Neural progenitor cell (in vitro differentiated cells): ENCODE results near the gene THAP4. TPM values are rescaled to one million over a fixed set of nuclear protein-coding genes. Genes with fewer than 3 reads are reported as not detected.
"Not testable (repeated sequence)": the region's sequence is repeated elsewhere in the genome, so short reads cannot be mapped to it uniquely, and the experiment has no call there.

ENCODE experiments used
- DNase-seq: peaks from one replicate; pipeline ENCODE4 v3.0.0-alpha.2; 2016; ENCODE audit warnings: low spot score
- H2AFZ ChIP-seq: fragments of 200-600 bp; sonication (generic); replicated peaks from 2 replicates; pipeline ENCODE4 v1.6.1; 2016; ENCODE audit warnings: antibody characterized with exemption
- H3F3A ChIP-seq: fragments of 200-600 bp; sonication (generic); 2 replicates; pipeline ENCODE4 v1.6.1; 2016; ENCODE audit warnings: antibody characterized with exemption, low read depth
- H3K27ac ChIP-seq: fragments of 200-600 bp; sonication (generic); 2 replicates; pipeline ENCODE4 v1.5.1; 2016; ENCODE audit warnings: mild to moderate bottlenecking
- H3K27me3 ChIP-seq: fragments of 200-600 bp; sonication (generic); 2 replicates; pipeline ENCODE4 v1.6.1; 2016; ENCODE audit warnings: mild to moderate bottlenecking, moderate library complexity
- H3K36me3 ChIP-seq: fragments of 200-600 bp; sonication (generic); 2 replicates; pipeline ENCODE4 v1.5.1; 2016
- H3K4me1 ChIP-seq: fragments of 200-600 bp; sonication (generic); 2 replicates; pipeline ENCODE4 v1.6.1; 2016; ENCODE audit warnings: mixed run types
- H3K4me2 ChIP-seq: fragments of 200-600 bp; sonication (generic); 2 replicates; pipeline ENCODE4 v1.6.1; 2016
- H3K4me3 ChIP-seq: fragments of 200-600 bp; sonication (generic); 2 replicates; pipeline ENCODE4 v1.5.1; 2016
- H3K79me2 ChIP-seq: fragments of 200-600 bp; sonication (generic); 2 replicates; pipeline ENCODE4 v1.6.1; 2016; ENCODE audit warnings: low read depth
- H3K9ac ChIP-seq: fragments of 200-600 bp; sonication (generic); 2 replicates; pipeline ENCODE4 v1.6.1; 2016
- H3K9me3 ChIP-seq: fragments of 200-600 bp; sonication (generic); 2 replicates; pipeline ENCODE4 v1.5.1; 2016; ENCODE audit warnings: low read depth
- H4K20me1 ChIP-seq: fragments of 200-600 bp; sonication (generic); 2 replicates; pipeline ENCODE4 v1.6.1; 2016; ENCODE audit warnings: low read depth
- H3K27ac Mint-ChIP-seq: 3 replicates; pipeline ENCODE4 v1.8.0; 2021; ENCODE audit warnings: mixed read lengths
- H3K27me3 Mint-ChIP-seq: 2 replicates; pipeline ENCODE4 v1.8.0; 2022; ENCODE audit warnings: low read depth, mild to moderate bottlenecking, inconsistent platforms, moderate library complexity, mixed read lengths; ENCODE audit not compliant: insufficient read depth
- H3K36me3 Mint-ChIP-seq: 3 replicates; pipeline ENCODE4 v1.8.0; 2021; ENCODE audit warnings: mixed read lengths
- H3K4me1 Mint-ChIP-seq: 3 replicates; pipeline ENCODE4 v1.8.0; 2021; ENCODE audit warnings: mixed read lengths
- H3K4me3 Mint-ChIP-seq: 3 replicates; pipeline ENCODE4 v1.8.0; 2021; ENCODE audit warnings: mild to moderate bottlenecking, moderate library complexity, mixed read lengths
- H3K9me3 Mint-ChIP-seq: 3 replicates; pipeline ENCODE4 v1.8.0; 2020; ENCODE audit warnings: mixed read lengths
- EZH2 ChIP-seq: fragments of 200-600 bp; sonication (generic); IDR thresholded peaks from 2 replicates; pipeline ENCODE4 v1.6.1; 2017; ENCODE audit warnings: antibody characterized with exemption, mild to moderate bottlenecking, moderate library complexity
- EZH2phosphoT487 ChIP-seq: fragments of 200-600 bp; sonication (generic); IDR thresholded peaks from 2 replicates; pipeline ENCODE4 v1.6.1; 2017; ENCODE audit warnings: antibody characterized with exemption
- total RNA-seq: library from RNA; depleted of rRNA; stranded (reverse); fragments of >200 nt; gene quantifications from 2 replicates; pipeline ENCODE4 v1.2.3, GENCODE V29; 2015; ENCODE audit warnings: low replicate concordance
- TF ChIP-seq, protein P1 (sequence below): fragments of 200-600 bp; sonication (generic); IDR thresholded peaks from 2 replicates; pipeline ENCODE4 v1.5.1; 2017; ENCODE audit warnings: antibody characterized with exemption, mild to moderate bottlenecking

Gene THAP4
- total RNA-seq, 1 donor from 2014 or later = 25.6 TPM

DNA sequence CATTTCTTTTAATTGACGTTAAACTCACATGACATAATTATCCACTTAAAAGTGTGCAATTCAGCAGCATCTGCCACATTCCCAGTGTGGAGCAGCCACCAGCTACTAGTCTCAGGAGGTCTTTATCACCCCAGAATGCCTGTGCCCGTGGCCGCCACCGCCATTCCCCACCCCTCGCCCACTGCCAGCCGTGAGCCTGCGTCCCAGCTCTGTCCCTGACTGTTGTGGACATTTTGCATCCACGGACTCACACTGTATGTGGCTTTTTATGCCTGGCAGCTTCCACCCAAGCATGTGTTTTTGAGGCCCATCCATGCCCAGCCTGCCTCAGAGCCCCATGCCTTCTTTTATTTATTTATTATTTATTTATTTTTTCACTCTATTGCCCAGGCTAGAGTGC is 69.2 kb downstream of the THAP4 start:
- no peaks in the 10 kb centered on the region for H3K9me3 ChIP-seq
- peaks cover 2% of the 10 kb centered on the region for H3K27me3 Mint-ChIP-seq
- no peak overlapping the region for H3K4me3 Mint-ChIP-seq
- TF ChIP-seq EZH2phosphoT487 (no peak), EZH2 (no peak)
- TF ChIP-seq, protein P1, sequence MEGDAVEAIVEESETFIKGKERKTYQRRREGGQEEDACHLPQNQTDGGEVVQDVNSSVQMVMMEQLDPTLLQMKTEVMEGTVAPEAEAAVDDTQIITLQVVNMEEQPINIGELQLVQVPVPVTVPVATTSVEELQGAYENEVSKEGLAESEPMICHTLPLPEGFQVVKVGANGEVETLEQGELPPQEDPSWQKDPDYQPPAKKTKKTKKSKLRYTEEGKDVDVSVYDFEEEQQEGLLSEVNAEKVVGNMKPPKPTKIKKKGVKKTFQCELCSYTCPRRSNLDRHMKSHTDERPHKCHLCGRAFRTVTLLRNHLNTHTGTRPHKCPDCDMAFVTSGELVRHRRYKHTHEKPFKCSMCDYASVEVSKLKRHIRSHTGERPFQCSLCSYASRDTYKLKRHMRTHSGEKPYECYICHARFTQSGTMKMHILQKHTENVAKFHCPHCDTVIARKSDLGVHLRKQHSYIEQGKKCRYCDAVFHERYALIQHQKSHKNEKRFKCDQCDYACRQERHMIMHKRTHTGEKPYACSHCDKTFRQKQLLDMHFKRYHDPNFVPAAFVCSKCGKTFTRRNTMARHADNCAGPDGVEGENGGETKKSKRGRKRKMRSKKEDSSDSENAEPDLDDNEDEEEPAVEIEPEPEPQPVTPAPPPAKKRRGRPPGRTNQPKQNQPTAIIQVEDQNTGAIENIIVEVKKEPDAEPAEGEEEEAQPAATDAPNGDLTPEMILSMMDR = no peak
- DNase-seq = no peak
- H3K9me3 Mint-ChIP-seq = no peaks in the 10 kb centered on the region
- H2AFZ ChIP-seq = no peak overlapping the region
- H3K27me3 ChIP-seq = peaks cover 11% of the 10 kb centered on the region
- peaks cover 12% of the 10 kb centered on the region for H4K20me1 ChIP-seq
- H3K4me2 ChIP-seq = no peak overlapping the region
- H3K27ac ChIP-seq = no peak overlapping the region
- H3F3A ChIP-seq = peaks cover 7% of the 10 kb centered on the region
- no peaks in the 10 kb centered on the region for H3K36me3 ChIP-seq
- H3K36me3 Mint-ChIP-seq = peaks cover 6% of the 10 kb centered on the region
- no peak overlapping the region for H3K27ac Mint-ChIP-seq
- H3K4me1 Mint-ChIP-seq = peaks cover 3% of the 10 kb centered on the region
- peaks cover 5% of the 10 kb centered on the region for H3K4me1 ChIP-seq
- H3K4me3 ChIP-seq = no peak overlapping the region
- no peaks in the 10 kb centered on the region for H3K79me2 ChIP-seq
- no peak overlapping the region for H3K9ac ChIP-seq

DNA sequence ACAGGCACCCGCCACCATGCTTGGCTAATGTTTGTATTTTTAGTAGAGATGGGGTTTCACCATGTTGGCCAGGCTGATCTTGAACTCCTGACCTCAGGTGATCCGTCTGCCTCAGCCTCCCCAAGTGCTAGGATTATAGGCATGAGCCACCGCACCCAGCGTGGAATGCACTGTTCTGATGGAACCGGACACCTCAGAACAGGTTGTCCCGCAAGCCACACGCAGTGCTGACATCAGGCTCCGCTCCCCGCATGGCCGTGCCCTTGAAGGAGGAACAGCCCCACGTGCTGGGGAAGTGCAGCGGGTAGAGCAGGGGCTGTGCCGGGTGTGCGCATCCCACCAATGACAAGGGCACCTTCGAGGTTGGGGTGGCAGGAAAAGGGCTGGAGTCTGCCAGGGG is 69.7 kb downstream of the THAP4 start:
- not testable (repeated sequence) for H3K9ac ChIP-seq, H3F3A ChIP-seq, H3K36me3 Mint-ChIP-seq, DNase-seq, H3K4me3 Mint-ChIP-seq, H2AFZ ChIP-seq, H3K27ac Mint-ChIP-seq, H3K27me3 Mint-ChIP-seq, H3K36me3 ChIP-seq, H3K79me2 ChIP-seq, H3K4me2 ChIP-seq, H3K4me3 ChIP-seq, H3K4me1 ChIP-seq, H3K9me3 ChIP-seq, H3K4me1 Mint-ChIP-seq, H3K27ac ChIP-seq, H3K9me3 Mint-ChIP-seq
- H3K27me3 ChIP-seq = peaks cover 11% of the 10 kb centered on the region
- H4K20me1 ChIP-seq = peaks cover 12% of the 10 kb centered on the region

DNA sequence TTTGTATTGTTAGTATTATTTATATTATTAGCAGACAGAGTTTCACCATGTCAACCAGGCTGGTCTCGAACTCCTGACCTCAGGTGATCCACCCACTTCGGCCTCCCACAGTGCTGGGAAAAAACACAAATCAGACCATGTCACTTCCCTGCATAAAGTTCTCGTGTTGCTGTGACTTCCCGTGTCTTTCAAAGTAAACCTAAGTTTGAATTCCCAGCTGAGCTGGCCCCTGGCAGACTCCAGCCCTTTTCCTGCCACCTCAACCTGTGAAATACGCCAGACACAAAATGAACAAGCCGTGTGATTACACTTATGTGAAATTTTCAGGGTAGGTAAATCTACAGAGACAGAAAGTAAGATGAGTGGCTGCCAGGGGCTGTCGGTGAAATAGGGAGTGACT is 70.5 kb downstream of the THAP4 start:
- DNase-seq = no peak
- H3K4me3 Mint-ChIP-seq = no peak overlapping the region
- no peak for TF ChIP-seq EZH2phosphoT487
- TF ChIP-seq, protein P1 = no peak
- TF ChIP-seq EZH2 = no peak

DNA sequence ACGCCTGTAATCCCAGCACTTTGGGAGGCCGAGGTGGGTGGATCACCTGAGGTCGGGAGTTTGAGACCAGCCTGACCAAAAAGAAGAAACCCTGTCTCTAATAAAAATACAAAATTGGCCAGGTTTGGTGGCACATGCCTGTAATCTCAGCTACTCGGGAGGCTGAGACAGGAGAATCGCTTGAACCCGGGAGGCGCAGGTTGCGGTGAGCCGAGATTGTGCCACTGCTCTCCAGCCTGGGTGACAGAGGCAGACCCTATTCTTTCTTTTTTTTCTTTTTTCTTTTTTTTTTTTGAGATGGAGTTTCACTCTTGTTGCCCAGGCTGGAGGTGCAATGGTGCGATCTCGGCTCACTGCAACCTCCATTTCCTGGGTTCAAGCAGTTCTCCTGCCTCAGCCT is 70.9 kb downstream of the THAP4 start:
- not testable (repeated sequence) for H3K4me2 ChIP-seq, H3K27ac ChIP-seq, H3K36me3 Mint-ChIP-seq, H3K9ac ChIP-seq, H3K27me3 Mint-ChIP-seq, H3K9me3 Mint-ChIP-seq, H3K79me2 ChIP-seq, H3F3A ChIP-seq, H2AFZ ChIP-seq, H3K4me3 Mint-ChIP-seq, H3K4me1 ChIP-seq, H3K9me3 ChIP-seq, H3K4me1 Mint-ChIP-seq, H3K4me3 ChIP-seq, H3K27ac Mint-ChIP-seq, DNase-seq, H3K36me3 ChIP-seq
- peaks cover 11% of the 10 kb centered on the region for H3K27me3 ChIP-seq
- H4K20me1 ChIP-seq = peaks cover 12% of the 10 kb centered on the region

More for the DNA sequence above, 70.5 kb downstream of the THAP4 start:
- H3K4me2 ChIP-seq = no peak overlapping the region
- H3K9me3 ChIP-seq = no peaks in the 10 kb centered on the region
- peaks cover 3% of the 10 kb centered on the region for H3K4me1 Mint-ChIP-seq
- peaks cover 5% of the 10 kb centered on the region for H3K4me1 ChIP-seq
- no peak overlapping the region for H3K4me3 ChIP-seq
- peaks cover 7% of the 10 kb centered on the region for H3F3A ChIP-seq
- no peaks in the 10 kb centered on the region for H3K9me3 Mint-ChIP-seq
- peaks cover under 1% of the 10 kb centered on the region for H3K27me3 Mint-ChIP-seq
- H3K27me3 ChIP-seq = peaks cover 11% of the 10 kb centered on the region
- no peak overlapping the region for H3K27ac Mint-ChIP-seq
- H3K27ac ChIP-seq = no peak overlapping the region
- peaks cover 6% of the 10 kb centered on the region for H3K36me3 Mint-ChIP-seq
- H3K9ac ChIP-seq = no peak overlapping the region
- H4K20me1 ChIP-seq = peaks cover 12% of the 10 kb centered on the region
- H3K36me3 ChIP-seq = no peaks in the 10 kb centered on the region
- H2AFZ ChIP-seq = no peak overlapping the region
- no peaks in the 10 kb centered on the region for H3K79me2 ChIP-seq
